Activated CD8-positive, alpha-beta memory T cell treated with anti-CD3 and anti-CD28 coated beads for 24 hours (primary cell): ENCODE results near the gene RBMS3.
"Not testable (repeated sequence)": the region's sequence is repeated elsewhere in the genome, so short reads cannot be mapped to it uniquely, and the experiment has no call there.

Experiments
- DNase-seq: peaks from one replicate; pipeline ENCODE4 v3.0.0-alpha.2; 2020

RBMS3 gene

GRCh38 chr3:29280404-29281093 lies at the start of gene RBMS3:
TSS of gene RBMS3 (plus strand) at chr3:29281071.
- DNase-seq, result no peak

- not testable (repeated sequence) for DNase-seq
These were observed 47.7 kb upstream of the RBMS3 start for GRCh38 chr3:29233126-29233525.

GRCh38 chr3:29236146-29236840 lies 44.6 kb upstream of the RBMS3 start:
- no peak for DNase-seq

- DNase-seq, result no peak
These were observed 41.5 kb upstream of the RBMS3 start for GRCh38 chr3:29239376-29239775.

GRCh38 chr3:29240248-29240647 lies 40.6 kb upstream of the RBMS3 start:
- no peak for DNase-seq

GRCh38 chr3:29240887-29241286 lies 40.0 kb upstream of the RBMS3 start:
- no peak for DNase-seq

- no peak for DNase-seq
These were observed 39.0 kb upstream of the RBMS3 start for GRCh38 chr3:29241855-29242254.

- DNase-seq, result no peak
These were observed 38.6 kb upstream of the RBMS3 start for GRCh38 chr3:29242296-29242695.

GRCh38 chr3:29245441-29245840 lies 35.4 kb upstream of the RBMS3 start:
- DNase-seq, result no peak

GRCh38 chr3:29247088-29247745 lies 33.7 kb upstream of the RBMS3 start:
- no peak for DNase-seq

GRCh38 chr3:29249829-29250345 lies 31.0 kb upstream of the RBMS3 start:
- DNase-seq, result no peak

GRCh38 chr3:29255854-29256696 lies 24.8 kb upstream of the RBMS3 start:
- DNase-seq, result no peak

GRCh38 chr3:29258161-29258560 lies 22.7 kb upstream of the RBMS3 start:
- DNase-seq, result no peak

GRCh38 chr3:29261119-29261518 lies 19.8 kb upstream of the RBMS3 start:
- DNase-seq, result no peak

GRCh38 chr3:29263476-29263875 lies 17.4 kb upstream of the RBMS3 start:
- no peak for DNase-seq

GRCh38 chr3:29265509-29266072 lies 15.3 kb upstream of the RBMS3 start:
- DNase-seq, result no peak

GRCh38 chr3:29267226-29267625 lies 13.6 kb upstream of the RBMS3 start:
- no peak for DNase-seq

- DNase-seq, result no peak
These were observed 12.2 kb upstream of the RBMS3 start for GRCh38 chr3:29268651-29269050.

GRCh38 chr3:29270752-29271151 lies 10.1 kb upstream of the RBMS3 start:
- no peak for DNase-seq

- DNase-seq, result no peak
These were observed 9.4 kb upstream of the RBMS3 start for GRCh38 chr3:29271475-29271874.

GRCh38 chr3:29274667-29275066 lies 6.2 kb upstream of the RBMS3 start:
- DNase-seq, result no peak

- DNase-seq, result no peak
These were observed 5.6 kb upstream of the RBMS3 start for GRCh38 chr3:29275309-29275708.

GRCh38 chr3:29277249-29277648 lies 3.6 kb upstream of the RBMS3 start:
- no peak for DNase-seq
